Right lobe of liver (tissue), 6 donors: Measurements from ENCODE around the gene PPP1R26. TPM values are rescaled to one million over a fixed set of nuclear protein-coding genes. Genes with fewer than 3 reads are reported as not detected.
"Not testable (repeated sequence)": the region's sequence is repeated elsewhere in the genome, so short reads cannot be mapped to it uniquely, and the experiment has no call there.

Source experiments
- ATAC-seq, 4 donors: fragments of 200-7000 bp; cut with Tn5 transposase; one replicate each; pipeline ENCODE4 v1.9.1; 2020; ENCODE audit warnings: mild to moderate bottlenecking in 4 of 4, moderate library complexity in 4 of 4
- DNase-seq, 3 donors: peaks; one replicate each; pipeline ENCODE4 v3.0.0-alpha.2; 2020
- H3K27ac ChIP-seq, 3 donors: fragments of 200-600 bp; one replicate each; pipeline ENCODE4 v1.8.0; 2022
- H3K27me3 ChIP-seq, 2 donors: fragments of 200-600 bp; one replicate each; pipeline ENCODE4 v1.8.0; 2022
- H3K36me3 ChIP-seq, 4 donors: fragments of 200-600 bp; sonication (generic) in 1 of 4; one replicate each; pipeline versions ENCODE4 v1.5.1 to v1.8.0; 2017 to 2022; ENCODE audit warnings: control low read depth in 1 of 4
- H3K4me1 ChIP-seq, 4 donors: fragments of 200-600 bp; sonication (generic) in 1 of 4; one replicate each; pipeline versions ENCODE4 v1.5.1 to v1.8.0; 2017 to 2022; ENCODE audit warnings: control low read depth in 1 of 4
- H3K4me3 ChIP-seq, 3 donors: fragments of 200-600 bp; one replicate each; pipeline ENCODE4 v1.8.0; 2022
- H3K9me3 ChIP-seq, 4 donors: fragments of 200-600 bp; sonication (generic) in 1 of 4; one replicate each; pipeline versions ENCODE4 v1.5.1 to v1.8.0; 2017 to 2022; ENCODE audit warnings: control low read depth in 1 of 4
- CTCF ChIP-seq, 4 donors: fragments of 200-600 bp in 3 of 4; fragments of 450-650 bp in 1 of 4; IDR thresholded peaks; one replicate each; pipeline versions ENCODE4 v1.5.1 to v1.8.0; 2016 to 2022; ENCODE audit warnings: antibody characterized with exemption in 4 of 4, mild to moderate bottlenecking in 2 of 4
- POLR2A ChIP-seq: fragments of 450-650 bp; IDR thresholded peaks from one replicate; pipeline ENCODE4 v1.6.1; 2017; ENCODE audit warnings: antibody characterized with exemption, mild to moderate bottlenecking
- WGBS: methylation state at CpG from one replicate; pipeline ENCODE4 v1.1.6; 2018; ENCODE audit warnings: low coverage, low lambda C conversion rate; ENCODE audit not compliant: insufficient coverage; ENCODE audit errors: missing lambda C conversion rate; 5-methylcytosine and 5-hydroxymethylcytosine counted together
- intact Hi-C, 2 donors: fragments of 100-400 bp; cut with DNase I; formaldehyde crosslinking; loops; one replicate each; pipeline versions ENCODE4 v1.11.2 to v1.14.1; 2022
- total RNA-seq, 6 experiments: library from RNA; depleted of rRNA in 2 of 6; stranded (reverse); fragments of >200 nt in 2 of 6; fragmentation: NEBNext Ultra II Directional in 3 of 6; extraction: Animal tissue kit (Norgen Biotek cat#: 25700) in 3 of 6; gene quantifications; one replicate each; pipeline versions ENCODE4 v1.1.0 to v1.2.4, GENCODE V29; 2016 to 2023
- donor health status: DM: no; HTN: yes; CAD: no.
- donor health status: DM: no; HTN: no; CAD: no.
- donor health status: DM: no; HTN: no; CAD: no.
- donor health status: DM: no; HTN: yes; CAD: no.
- donor health status: DM: no; HTN: yes; CAD: no.

Gene PPP1R26
- total RNA-seq, 6 experiments from 2014 or later, result 5.1 to 9.0 (median 7.7) TPM

GRCh38 chr9:135524130-135524861 lies 44.7 kb downstream of the PPP1R26 start:
- Histone ChIP-seq H3K27me3 (no peaks in the 10 kb centered on the region), H3K4me1 (no peaks in the 10 kb centered on the region), H3K4me3 (no peak overlapping the region), H3K9me3 (no peaks in the 10 kb centered on the region), H3K27ac (no peak overlapping the region), H3K36me3 (no peaks in the 10 kb centered on the region)
- no peak for ATAC-seq
- no peak for TF ChIP-seq POLR2A
- no peak for TF ChIP-seq CTCF (IDR thresholded peaks at IDR 0.05)
- peak in 1 of 3 donors; percentile 40 for DNase-seq
- intact Hi-C loops, result no loop called here
- WGBS, result 36% methylated on average over 4 of the region's 27 CpGs

- H3K4me1 ChIP-seq, result no peaks in the 10 kb centered on the region
- intact Hi-C loops, result no loop called here
- H3K27me3 ChIP-seq, result no peaks in the 10 kb centered on the region
- no peaks in the 10 kb centered on the region for H3K9me3 ChIP-seq
- TF ChIP-seq CTCF (IDR thresholded peaks at IDR 0.05), result no peak
- no peak for TF ChIP-seq POLR2A
- no peaks in the 10 kb centered on the region for H3K36me3 ChIP-seq
- H3K4me3 ChIP-seq, result no peak overlapping the region
- no peak for ATAC-seq
- WGBS, result 80% methylated on average over 10 of the region's 31 CpGs
- H3K27ac ChIP-seq, result no peak overlapping the region
- peak in 1 of 3 donors; percentile 43 for DNase-seq
Observed at GRCh38 chr9:135525241-135526088, 45.9 kb downstream of the PPP1R26 start.

GRCh38 chr9:135526089-135526729 lies 46.6 kb downstream of the PPP1R26 start:
- no peak for DNase-seq

GRCh38 chr9:135526730-135527571 lies 47.4 kb downstream of the PPP1R26 start:
- no CpG with 5 or more reads among the region's 30 CpGs for WGBS
- DNase-seq, result peak in 1 of 3 donors; percentile 48

More at GRCh38 chr9:135526089-135526729, 46.6 kb downstream of the PPP1R26 start:
- no peak for ATAC-seq
- no peaks in the 10 kb centered on the region for H3K27me3 ChIP-seq
- intact Hi-C loops, result no loop called here
- no peaks in the 10 kb centered on the region for H3K4me1 ChIP-seq
- no peak overlapping the region for H3K27ac ChIP-seq
- 69% methylated on average over 8 of the region's 11 CpGs for WGBS
- no peaks in the 10 kb centered on the region for H3K36me3 ChIP-seq
- H3K9me3 ChIP-seq, result no peaks in the 10 kb centered on the region
- no peak for TF ChIP-seq POLR2A
- no peak overlapping the region for H3K4me3 ChIP-seq

GRCh38 chr9:135528842-135529435 lies 49.4 kb downstream of the PPP1R26 start:
- intact Hi-C loops, ATAC-seq, H3K27me3 ChIP-seq, H3K4me3 ChIP-seq, H3K9me3 ChIP-seq, H3K36me3 ChIP-seq, H3K27ac ChIP-seq, H3K4me1 ChIP-seq, DNase-seq: not testable (repeated sequence)
- WGBS, result 85% methylated on average over 10 of the region's 10 CpGs

More at GRCh38 chr9:135526730-135527571, 47.4 kb downstream of the PPP1R26 start:
- Histone ChIP-seq H3K27me3 (no peaks in the 10 kb centered on the region), H3K4me1 (no peaks in the 10 kb centered on the region), H3K36me3 (no peaks in the 10 kb centered on the region), H3K4me3 (no peak overlapping the region), H3K27ac (no peak overlapping the region), H3K9me3 (no peaks in the 10 kb centered on the region)
- no peak for TF ChIP-seq POLR2A
- no peak for TF ChIP-seq CTCF (IDR thresholded peaks at IDR 0.05)
- ATAC-seq, result no peak
- intact Hi-C loops, result no loop called here
